ENCODE results near the gene EPHA6. TPM values are rescaled to one million over a fixed set of nuclear protein-coding genes. Genes with fewer than 3 reads are reported as not detected.

The EPHA6 gene
- total and polyA plus RNA-seq, 9 of the 15 experiments (the other 6 are each of a cell fraction or from before 2014, with no cell fraction given): not detected

DNA sequence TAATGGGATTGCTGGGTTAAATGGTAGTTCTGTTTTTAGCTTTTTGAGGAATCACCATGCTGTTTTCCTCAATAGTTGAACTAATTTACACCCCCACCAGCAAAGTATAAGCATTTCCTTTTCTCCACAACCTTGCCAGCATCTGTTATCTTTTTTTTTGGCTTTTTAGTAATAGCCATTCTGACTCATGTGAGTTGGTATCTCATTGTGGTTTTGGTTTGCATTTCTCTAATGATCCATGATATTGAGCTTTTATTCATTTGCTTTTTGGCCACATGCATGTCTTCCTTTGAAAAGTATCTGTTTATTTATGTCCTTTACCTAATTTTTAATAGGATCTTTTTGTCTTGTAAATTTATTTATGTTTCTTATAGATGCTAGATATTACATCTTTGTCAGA, 288.2 kb downstream of the EPHA6 start:
- Histone ChIP-seq H3K9me1 (ENCODE audit: control insufficient read depth, insufficient read depth, low read length) (no peaks in the 10 kb centered on the region), H2AFZ (ENCODE audit: low read depth, low read length) (no peak overlapping the region), H3K36me3 (ENCODE audit: control insufficient read depth, insufficient read depth, low read length) (no peaks in the 10 kb centered on the region), H4K20me1 (replicated peaks; ENCODE audit: control insufficient read depth, insufficient read depth, low read length) (no peaks in the 10 kb centered on the region), H3K4me1 (replicated peaks in 1 of 2; ENCODE audit: control insufficient read depth in 2 of 2, insufficient read depth in 2 of 2, low read length in 2 of 2) (no peaks in the 10 kb centered on the region), H3K4me3 (no peak overlapping the region), H3K4me2 (ENCODE audit: insufficient read depth, low read length) (no peak overlapping the region), H3K9ac (ENCODE audit: insufficient read depth in 1 of 2, low read depth in 2 of 2, low read length in 2 of 2) (no peak overlapping the region), H3K79me2 (ENCODE audit: control insufficient read depth, insufficient read depth, low read length) (no peaks in the 10 kb centered on the region), H3K27me3 (ENCODE audit: control insufficient read depth in 2 of 2, insufficient read depth in 2 of 2, low read length in 2 of 2) (no peaks in the 10 kb centered on the region), H3K9me3 (replicated peaks; ENCODE audit: control insufficient read depth, insufficient read depth, low read depth, low read length) (no peaks in the 10 kb centered on the region), H3K27ac (ENCODE audit: extremely low read depth, low read depth, low read length) (no peak overlapping the region)
- intact Hi-C loops (cut with micrococcal nuclease) (no loop called here), in situ Hi-C loops (cut with MboI) (no loop called here)
- POLR2A ChIA-PET: no interaction called here
- FAIRE-seq: no peak
- ATAC-seq: no peak
- BruUV-seq (replicated peaks): no TSS peak
- CTCF ChIA-PET (ENCODE audit: low intra/inter-chr PET ratio): no interaction called here
- DNase-seq (ENCODE audit: extremely low read depth in 1 of 4, low spot score in 3 of 4): no peak
- TF ChIP-seq, protein P1, sequence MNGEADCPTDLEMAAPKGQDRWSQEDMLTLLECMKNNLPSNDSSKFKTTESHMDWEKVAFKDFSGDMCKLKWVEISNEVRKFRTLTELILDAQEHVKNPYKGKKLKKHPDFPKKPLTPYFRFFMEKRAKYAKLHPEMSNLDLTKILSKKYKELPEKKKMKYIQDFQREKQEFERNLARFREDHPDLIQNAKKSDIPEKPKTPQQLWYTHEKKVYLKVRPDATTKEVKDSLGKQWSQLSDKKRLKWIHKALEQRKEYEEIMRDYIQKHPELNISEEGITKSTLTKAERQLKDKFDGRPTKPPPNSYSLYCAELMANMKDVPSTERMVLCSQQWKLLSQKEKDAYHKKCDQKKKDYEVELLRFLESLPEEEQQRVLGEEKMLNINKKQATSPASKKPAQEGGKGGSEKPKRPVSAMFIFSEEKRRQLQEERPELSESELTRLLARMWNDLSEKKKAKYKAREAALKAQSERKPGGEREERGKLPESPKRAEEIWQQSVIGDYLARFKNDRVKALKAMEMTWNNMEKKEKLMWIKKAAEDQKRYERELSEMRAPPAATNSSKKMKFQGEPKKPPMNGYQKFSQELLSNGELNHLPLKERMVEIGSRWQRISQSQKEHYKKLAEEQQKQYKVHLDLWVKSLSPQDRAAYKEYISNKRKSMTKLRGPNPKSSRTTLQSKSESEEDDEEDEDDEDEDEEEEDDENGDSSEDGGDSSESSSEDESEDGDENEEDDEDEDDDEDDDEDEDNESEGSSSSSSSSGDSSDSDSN (IDR thresholded peaks at IDR 0.05; ENCODE audit: borderline replicate concordance in 1 of 2, low read depth in 2 of 2, low read length in 2 of 2): no peak
- no peak for TF ChIP-seq FOXA1 (IDR thresholded peaks at IDR 0.05; ENCODE audit: borderline replicate concordance)
- no peak for TF ChIP-seq ZNF41 (CRISPR knock-in tag; conservative IDR thresholded peaks at IDR 0.05)
- TF ChIP-seq ZBTB7A (IDR thresholded peaks at IDR 0.05; ENCODE audit: borderline replicate concordance, control insufficient read depth, low read depth, low read length): no peak
- no peak for TF ChIP-seq FOXA3 (CRISPR knock-in tag; conservative IDR thresholded peaks at IDR 0.05 in 1 of 2, IDR thresholded peaks at IDR 0.05 in 1 of 2)
- TF ChIP-seq BHLHE40 (IDR thresholded peaks at IDR 0.05; ENCODE audit: low read length): no peak
- TF ChIP-seq, protein P2, sequence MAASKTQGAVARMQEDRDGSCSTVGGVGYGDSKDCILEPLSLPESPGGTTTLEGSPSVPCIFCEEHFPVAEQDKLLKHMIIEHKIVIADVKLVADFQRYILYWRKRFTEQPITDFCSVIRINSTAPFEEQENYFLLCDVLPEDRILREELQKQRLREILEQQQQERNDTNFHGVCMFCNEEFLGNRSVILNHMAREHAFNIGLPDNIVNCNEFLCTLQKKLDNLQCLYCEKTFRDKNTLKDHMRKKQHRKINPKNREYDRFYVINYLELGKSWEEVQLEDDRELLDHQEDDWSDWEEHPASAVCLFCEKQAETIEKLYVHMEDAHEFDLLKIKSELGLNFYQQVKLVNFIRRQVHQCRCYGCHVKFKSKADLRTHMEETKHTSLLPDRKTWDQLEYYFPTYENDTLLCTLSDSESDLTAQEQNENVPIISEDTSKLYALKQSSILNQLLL (CRISPR knock-in tag; IDR thresholded peaks at IDR 0.05; ENCODE audit: borderline replicate concordance): no peak
- no peak for TF ChIP-seq SAFB2 (IDR thresholded peaks at IDR 0.05; ENCODE audit: borderline replicate concordance, low read depth, low read length, severe bottlenecking)
- no peak for TF ChIP-seq RFX7 (CRISPR knock-in tag; IDR thresholded peaks at IDR 0.05)
- no peak for TF ChIP-seq ZNF644 (tag; IDR thresholded peaks at IDR 0.05; ENCODE audit: low read depth)
- TF ChIP-seq ZBED1 (IDR thresholded peaks at IDR 0.05): no peak
- no peak for TF ChIP-seq CCAR2 (IDR thresholded peaks at IDR 0.05; ENCODE audit: low read depth, low read length)
- TF ChIP-seq, protein P3, sequence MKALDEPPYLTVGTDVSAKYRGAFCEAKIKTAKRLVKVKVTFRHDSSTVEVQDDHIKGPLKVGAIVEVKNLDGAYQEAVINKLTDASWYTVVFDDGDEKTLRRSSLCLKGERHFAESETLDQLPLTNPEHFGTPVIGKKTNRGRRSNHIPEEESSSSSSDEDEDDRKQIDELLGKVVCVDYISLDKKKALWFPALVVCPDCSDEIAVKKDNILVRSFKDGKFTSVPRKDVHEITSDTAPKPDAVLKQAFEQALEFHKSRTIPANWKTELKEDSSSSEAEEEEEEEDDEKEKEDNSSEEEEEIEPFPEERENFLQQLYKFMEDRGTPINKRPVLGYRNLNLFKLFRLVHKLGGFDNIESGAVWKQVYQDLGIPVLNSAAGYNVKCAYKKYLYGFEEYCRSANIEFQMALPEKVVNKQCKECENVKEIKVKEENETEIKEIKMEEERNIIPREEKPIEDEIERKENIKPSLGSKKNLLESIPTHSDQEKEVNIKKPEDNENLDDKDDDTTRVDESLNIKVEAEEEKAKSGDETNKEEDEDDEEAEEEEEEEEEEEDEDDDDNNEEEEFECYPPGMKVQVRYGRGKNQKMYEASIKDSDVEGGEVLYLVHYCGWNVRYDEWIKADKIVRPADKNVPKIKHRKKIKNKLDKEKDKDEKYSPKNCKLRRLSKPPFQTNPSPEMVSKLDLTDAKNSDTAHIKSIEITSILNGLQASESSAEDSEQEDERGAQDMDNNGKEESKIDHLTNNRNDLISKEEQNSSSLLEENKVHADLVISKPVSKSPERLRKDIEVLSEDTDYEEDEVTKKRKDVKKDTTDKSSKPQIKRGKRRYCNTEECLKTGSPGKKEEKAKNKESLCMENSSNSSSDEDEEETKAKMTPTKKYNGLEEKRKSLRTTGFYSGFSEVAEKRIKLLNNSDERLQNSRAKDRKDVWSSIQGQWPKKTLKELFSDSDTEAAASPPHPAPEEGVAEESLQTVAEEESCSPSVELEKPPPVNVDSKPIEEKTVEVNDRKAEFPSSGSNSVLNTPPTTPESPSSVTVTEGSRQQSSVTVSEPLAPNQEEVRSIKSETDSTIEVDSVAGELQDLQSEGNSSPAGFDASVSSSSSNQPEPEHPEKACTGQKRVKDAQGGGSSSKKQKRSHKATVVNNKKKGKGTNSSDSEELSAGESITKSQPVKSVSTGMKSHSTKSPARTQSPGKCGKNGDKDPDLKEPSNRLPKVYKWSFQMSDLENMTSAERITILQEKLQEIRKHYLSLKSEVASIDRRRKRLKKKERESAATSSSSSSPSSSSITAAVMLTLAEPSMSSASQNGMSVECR (CRISPR knock-in tag; IDR thresholded peaks at IDR 0.05): no peak
- TF ChIP-seq ETV6 (IDR thresholded peaks at IDR 0.05; ENCODE audit: borderline replicate concordance in 1 of 2, low read depth in 2 of 2, low read length in 1 of 2): no peak
- TF ChIP-seq ETV6 (CRISPR knock-in tag; IDR thresholded peaks at IDR 0.05; ENCODE audit: borderline replicate concordance): no peak

All from K562 (cell line).